ENCODE data around the gene RSF1. TPM values are rescaled to one million over a fixed set of nuclear protein-coding genes. Genes with fewer than 3 reads are reported as not detected.

Gene RSF1
- total RNA-seq, 1 donor from 2014 or later = 97.6 TPM

GRCh38 chr11:77753230-77753629 is 67.3 kb downstream of the RSF1 start:
- no peak for DNase-seq
- no peaks in the 10 kb centered on the region for H3K36me3 Mint-ChIP-seq (ENCODE audit: unreplicated experiment)
- H3K27me3 Mint-ChIP-seq (ENCODE audit: unreplicated experiment) = peaks cover 4% of the 10 kb centered on the region
- no peak overlapping the region for H3K27ac Mint-ChIP-seq (ENCODE audit: unreplicated experiment)
- H3K4me1 Mint-ChIP-seq (ENCODE audit: low read depth, unreplicated experiment) = peaks cover 11% of the 10 kb centered on the region
- no peak overlapping the region for H3K4me3 Mint-ChIP-seq (ENCODE audit: unreplicated experiment)
- no peaks in the 10 kb centered on the region for H3K9me3 Mint-ChIP-seq (ENCODE audit: unreplicated experiment)
- no peak for TF ChIP-seq CTCF (IDR thresholded peaks at IDR 0.05; ENCODE audit: partially characterized antibody, unreplicated experiment)

GRCh38 chr11:77752516-77752915 is 68.0 kb downstream of the RSF1 start:
- no peak overlapping the region for H3K27ac Mint-ChIP-seq (ENCODE audit: unreplicated experiment)
- H3K27me3 Mint-ChIP-seq (ENCODE audit: unreplicated experiment) = peaks cover 4% of the 10 kb centered on the region
- TF ChIP-seq CTCF (IDR thresholded peaks at IDR 0.05; ENCODE audit: partially characterized antibody, unreplicated experiment) = no peak
- no peaks in the 10 kb centered on the region for H3K9me3 Mint-ChIP-seq (ENCODE audit: unreplicated experiment)
- no peak overlapping the region for H3K4me3 Mint-ChIP-seq (ENCODE audit: unreplicated experiment)
- peaks cover 11% of the 10 kb centered on the region for H3K4me1 Mint-ChIP-seq (ENCODE audit: low read depth, unreplicated experiment)
- H3K36me3 Mint-ChIP-seq (ENCODE audit: unreplicated experiment) = no peaks in the 10 kb centered on the region
- DNase-seq = no peak

- Mint-ChIP-seq H3K4me3 (ENCODE audit: unreplicated experiment) (no peak overlapping the region), H3K27ac (ENCODE audit: unreplicated experiment) (no peak overlapping the region), H3K4me1 (ENCODE audit: low read depth, unreplicated experiment) (peaks cover 11% of the 10 kb centered on the region), H3K27me3 (ENCODE audit: unreplicated experiment) (peaks cover 2% of the 10 kb centered on the region), H3K36me3 (ENCODE audit: unreplicated experiment) (no peaks in the 10 kb centered on the region), H3K9me3 (ENCODE audit: unreplicated experiment) (no peaks in the 10 kb centered on the region)
- no peak for DNase-seq
- no peak for TF ChIP-seq CTCF (IDR thresholded peaks at IDR 0.05; ENCODE audit: partially characterized antibody, unreplicated experiment)
Observed at GRCh38 chr11:77750394-77751156, 69.9 kb downstream of the RSF1 start.

GRCh38 chr11:77749232-77749631 is 71.3 kb downstream of the RSF1 start:
- peaks cover 2% of the 10 kb centered on the region for H3K27me3 Mint-ChIP-seq (ENCODE audit: unreplicated experiment)
- no peaks in the 10 kb centered on the region for H3K9me3 Mint-ChIP-seq (ENCODE audit: unreplicated experiment)
- H3K4me3 Mint-ChIP-seq (ENCODE audit: unreplicated experiment) = no peak overlapping the region
- no peaks in the 10 kb centered on the region for H3K36me3 Mint-ChIP-seq (ENCODE audit: unreplicated experiment)
- no peak for DNase-seq
- no peak overlapping the region for H3K27ac Mint-ChIP-seq (ENCODE audit: unreplicated experiment)
- peaks cover 11% of the 10 kb centered on the region for H3K4me1 Mint-ChIP-seq (ENCODE audit: low read depth, unreplicated experiment)
- TF ChIP-seq CTCF (IDR thresholded peaks at IDR 0.05; ENCODE audit: partially characterized antibody, unreplicated experiment) = no peak

- no peak for DNase-seq
- peaks cover 11% of the 10 kb centered on the region for H3K4me1 Mint-ChIP-seq (ENCODE audit: low read depth, unreplicated experiment)
- no peaks in the 10 kb centered on the region for H3K36me3 Mint-ChIP-seq (ENCODE audit: unreplicated experiment)
- no peaks in the 10 kb centered on the region for H3K9me3 Mint-ChIP-seq (ENCODE audit: unreplicated experiment)
- H3K27ac Mint-ChIP-seq (ENCODE audit: unreplicated experiment) = no peak overlapping the region
- no peak for TF ChIP-seq CTCF (IDR thresholded peaks at IDR 0.05; ENCODE audit: partially characterized antibody, unreplicated experiment)
- H3K27me3 Mint-ChIP-seq (ENCODE audit: unreplicated experiment) = peaks cover 2% of the 10 kb centered on the region
- no peak overlapping the region for H3K4me3 Mint-ChIP-seq (ENCODE audit: unreplicated experiment)
Observed at GRCh38 chr11:77748266-77748665, 72.3 kb downstream of the RSF1 start.

Measured in glutamatergic neuron (in vitro differentiated cells).